ENCODE data around the gene PELO.

- TF ChIP-seq, protein P1, sequence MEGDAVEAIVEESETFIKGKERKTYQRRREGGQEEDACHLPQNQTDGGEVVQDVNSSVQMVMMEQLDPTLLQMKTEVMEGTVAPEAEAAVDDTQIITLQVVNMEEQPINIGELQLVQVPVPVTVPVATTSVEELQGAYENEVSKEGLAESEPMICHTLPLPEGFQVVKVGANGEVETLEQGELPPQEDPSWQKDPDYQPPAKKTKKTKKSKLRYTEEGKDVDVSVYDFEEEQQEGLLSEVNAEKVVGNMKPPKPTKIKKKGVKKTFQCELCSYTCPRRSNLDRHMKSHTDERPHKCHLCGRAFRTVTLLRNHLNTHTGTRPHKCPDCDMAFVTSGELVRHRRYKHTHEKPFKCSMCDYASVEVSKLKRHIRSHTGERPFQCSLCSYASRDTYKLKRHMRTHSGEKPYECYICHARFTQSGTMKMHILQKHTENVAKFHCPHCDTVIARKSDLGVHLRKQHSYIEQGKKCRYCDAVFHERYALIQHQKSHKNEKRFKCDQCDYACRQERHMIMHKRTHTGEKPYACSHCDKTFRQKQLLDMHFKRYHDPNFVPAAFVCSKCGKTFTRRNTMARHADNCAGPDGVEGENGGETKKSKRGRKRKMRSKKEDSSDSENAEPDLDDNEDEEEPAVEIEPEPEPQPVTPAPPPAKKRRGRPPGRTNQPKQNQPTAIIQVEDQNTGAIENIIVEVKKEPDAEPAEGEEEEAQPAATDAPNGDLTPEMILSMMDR (IDR thresholded peaks at IDR 0.05; ENCODE audit: borderline replicate concordance, extremely low read depth, low read length, poor library complexity, severe bottlenecking): no peak
- no peak for TF ChIP-seq EZH2 (IDR thresholded peaks at IDR 0.05; ENCODE audit: borderline replicate concordance, low read depth, low read length, severe bottlenecking)
These were observed 10.5 kb upstream of the PELO start for GRCh38 chr5:52777186-52777585.
